A673 (cell line): ENCODE results near the gene STOML1. TPM values are rescaled to one million over a fixed set of nuclear protein-coding genes. Genes with fewer than 3 reads are reported as not detected.

Experiments used
- BruUV-seq: library from RNA; stranded (reverse); fragments of 400-500 nt; replicated peaks from 2 replicates; lab custom pipeline; 2021; lab: Mats Ljungman, UMichigan
- CTCF ChIA-PET: fragments of 300-600 bp; sonication (Branson Sonifier 250); formaldehyde crosslinking; loops from one replicate; lab custom pipeline; 2022; ENCODE audit warnings: antibody characterized with exemption; lab: Charles Lee
- POLR2A ChIA-PET: fragments of 300-600 bp; sonication (Branson Sonifier 250); formaldehyde crosslinking; loops from one replicate; lab custom pipeline; 2022; ENCODE audit warnings: antibody characterized with exemption; ENCODE audit not compliant: low non-redundant PET; lab: Charles Lee
- DNase-seq: peaks from one replicate; pipeline ENCODE4 v3.0.0-alpha.2; 2015; ENCODE audit warnings: low spot score
- H3K27ac ChIP-seq: fragments of 200-600 bp; sonication (generic); 2 replicates; pipeline ENCODE4 v1.5.1; 2016; ENCODE audit warnings: mixed run types, low read depth, mild to moderate bottlenecking, mixed read lengths, antibody characterized with exemption, low read length; ENCODE audit not compliant: poor library complexity, severe bottlenecking
- H3K27me3 ChIP-seq: fragments of 200-600 bp; sonication (generic); replicated peaks from 2 replicates; pipeline ENCODE4 v1.6.1; 2017; ENCODE audit warnings: mixed run types, low read depth, mild to moderate bottlenecking, mixed read lengths, antibody characterized with exemption, low read length; ENCODE audit not compliant: insufficient read depth, poor library complexity
- H3K36me3 ChIP-seq: fragments of 200-600 bp; sonication (generic); 2 replicates; pipeline ENCODE4 v1.6.1; 2016; ENCODE audit warnings: mixed run types, mild to moderate bottlenecking, mixed read lengths, antibody characterized with exemption, low read length; ENCODE audit not compliant: insufficient read depth, poor library complexity, severe bottlenecking
- H3K4me1 ChIP-seq: fragments of 200-600 bp; sonication (generic); 2 replicates; pipeline ENCODE4 v1.6.1; 2017; ENCODE audit warnings: mixed run types, mild to moderate bottlenecking, mixed read lengths, antibody characterized with exemption, low read length; ENCODE audit not compliant: insufficient read depth, poor library complexity, severe bottlenecking
- H3K4me3 ChIP-seq: fragments of 200-600 bp; sonication (generic); 2 replicates; pipeline ENCODE4 v1.5.1; 2016; ENCODE audit warnings: low read depth, mixed run types, mild to moderate bottlenecking, mixed read lengths, low read length; ENCODE audit not compliant: poor library complexity, severe bottlenecking
- H3K9me3 ChIP-seq: fragments of 200-600 bp; sonication (generic); 2 replicates; pipeline ENCODE4 v1.6.1; 2016; ENCODE audit warnings: mixed run types, low read depth, mild to moderate bottlenecking, mixed read lengths, antibody characterized with exemption, low read length; ENCODE audit not compliant: poor library complexity, severe bottlenecking
- EZH2 ChIP-seq: fragments of 200-600 bp; sonication (generic); IDR thresholded peaks from 2 replicates; pipeline ENCODE4 v1.6.1; 2017; ENCODE audit warnings: borderline replicate concordance, low read depth, mild to moderate bottlenecking, mixed read lengths, antibody characterized with exemption, low read length; ENCODE audit not compliant: poor library complexity, severe bottlenecking
- intact Hi-C: fragments of 100-400 bp; cut with micrococcal nuclease; formaldehyde crosslinking; loops from one replicate; pipeline ENCODE4 v1.10.0; 2022; ENCODE audit not compliant: unreplicated experiment
- total RNA-seq: library from RNA; stranded (reverse); gene quantifications from 2 replicates; pipeline ENCODE4 v1.2.3, GENCODE V29; 2021
- TF ChIP-seq, protein P1 (sequence below): fragments of 300-800, 200-600 bp; sonication (generic); conservative IDR thresholded peaks from 2 replicates; pipeline ENCODE4 v1.5.1; 2017; ENCODE audit warnings: low read depth, mild to moderate bottlenecking, antibody characterized with exemption, low read length, moderate library complexity, mixed read lengths

STOML1 gene
- total RNA-seq, 1 experiment from 2014 or later, result 7.3 TPM

DNA sequence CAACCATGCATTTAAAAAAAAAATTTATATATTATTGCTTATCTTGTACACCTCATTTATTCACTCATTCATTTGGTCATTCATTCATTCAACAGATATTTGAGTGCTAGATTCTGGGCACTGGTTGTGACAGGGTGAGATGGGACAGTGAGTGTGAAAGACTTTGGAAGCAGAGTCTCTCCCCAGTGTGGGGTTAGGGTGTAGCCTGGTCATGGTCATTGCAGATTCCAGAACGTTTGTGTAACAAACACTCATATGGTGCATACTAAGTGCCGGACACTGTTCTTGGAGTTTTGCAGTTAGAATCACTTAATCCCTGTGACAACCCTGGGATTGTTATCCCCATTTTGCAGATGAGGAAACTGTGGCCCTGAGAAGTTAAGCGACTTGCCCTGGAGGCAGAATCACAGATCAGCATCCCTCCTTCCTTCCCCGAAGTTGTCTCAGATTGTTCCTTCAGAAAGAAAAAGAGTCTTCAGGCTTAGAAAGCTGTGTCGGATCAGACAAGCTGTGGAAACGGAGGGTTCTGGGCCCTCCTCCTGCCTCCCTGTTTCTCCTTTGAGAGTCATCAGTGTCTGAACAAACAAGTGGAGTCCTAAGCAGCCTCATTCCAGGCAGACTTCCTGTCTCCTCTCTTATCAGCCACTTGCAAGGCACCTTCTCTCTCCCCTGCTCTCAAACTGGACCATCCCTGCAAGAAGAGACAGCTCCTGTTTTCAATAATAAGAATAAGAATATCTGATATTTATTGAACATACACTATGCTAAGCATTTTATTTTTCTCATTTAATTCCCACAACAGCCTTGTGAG is 59.5 kb downstream of the STOML1 start:
- TF ChIP-seq, protein P1, sequence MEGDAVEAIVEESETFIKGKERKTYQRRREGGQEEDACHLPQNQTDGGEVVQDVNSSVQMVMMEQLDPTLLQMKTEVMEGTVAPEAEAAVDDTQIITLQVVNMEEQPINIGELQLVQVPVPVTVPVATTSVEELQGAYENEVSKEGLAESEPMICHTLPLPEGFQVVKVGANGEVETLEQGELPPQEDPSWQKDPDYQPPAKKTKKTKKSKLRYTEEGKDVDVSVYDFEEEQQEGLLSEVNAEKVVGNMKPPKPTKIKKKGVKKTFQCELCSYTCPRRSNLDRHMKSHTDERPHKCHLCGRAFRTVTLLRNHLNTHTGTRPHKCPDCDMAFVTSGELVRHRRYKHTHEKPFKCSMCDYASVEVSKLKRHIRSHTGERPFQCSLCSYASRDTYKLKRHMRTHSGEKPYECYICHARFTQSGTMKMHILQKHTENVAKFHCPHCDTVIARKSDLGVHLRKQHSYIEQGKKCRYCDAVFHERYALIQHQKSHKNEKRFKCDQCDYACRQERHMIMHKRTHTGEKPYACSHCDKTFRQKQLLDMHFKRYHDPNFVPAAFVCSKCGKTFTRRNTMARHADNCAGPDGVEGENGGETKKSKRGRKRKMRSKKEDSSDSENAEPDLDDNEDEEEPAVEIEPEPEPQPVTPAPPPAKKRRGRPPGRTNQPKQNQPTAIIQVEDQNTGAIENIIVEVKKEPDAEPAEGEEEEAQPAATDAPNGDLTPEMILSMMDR, result no peak
- TF ChIP-seq EZH2, result no peak
- no TSS peak for BruUV-seq
- H3K9me3 ChIP-seq, result no peaks in the 10 kb centered on the region
- DNase-seq, result no peak
- ChIA-PET CTCF (no interaction called here), POLR2A (interaction anchor here (0.6 kb wide), 1 partner anchor 17 kb away, joined by 4 read pairs; no protein-coding TSS in a partner anchor)
- no peak overlapping the region for H3K27ac ChIP-seq
- H3K4me3 ChIP-seq, result no peak overlapping the region
- no peaks in the 10 kb centered on the region for H3K27me3 ChIP-seq
- peaks cover 15% of the 10 kb centered on the region for H3K36me3 ChIP-seq
- peaks cover 26% of the 10 kb centered on the region for H3K4me1 ChIP-seq
- intact Hi-C loops, result no loop called here

DNA sequence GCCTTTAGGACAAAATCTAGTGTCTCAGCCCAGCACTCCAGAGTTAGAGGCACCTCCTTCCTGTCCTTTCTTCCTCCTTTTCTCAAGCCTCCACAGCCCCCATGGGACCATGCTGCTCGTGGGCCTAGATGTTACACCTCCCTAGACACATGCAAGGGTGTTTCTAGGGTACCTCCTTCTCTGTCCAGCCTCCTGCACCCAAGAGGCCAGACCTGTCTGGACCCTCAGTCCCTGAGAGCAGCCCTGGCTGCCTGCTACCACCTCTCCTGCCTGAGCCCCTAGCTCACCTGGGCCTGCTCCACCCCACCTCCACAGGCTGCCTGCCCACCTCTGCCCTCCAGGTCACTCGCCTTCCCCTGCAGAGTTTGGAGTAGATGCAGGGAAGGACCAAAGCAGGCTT is 60.7 kb downstream of the STOML1 start:
- H3K36me3 ChIP-seq, result peaks cover 15% of the 10 kb centered on the region
- TF ChIP-seq, protein P1, result no peak
- TF ChIP-seq EZH2, result no peak
- no peak overlapping the region for H3K4me3 ChIP-seq
- BruUV-seq, result no TSS peak
- ChIA-PET CTCF (no interaction called here), POLR2A (no interaction called here)
- no peak overlapping the region for H3K27ac ChIP-seq
- intact Hi-C loops, result no loop called here
- no peak for DNase-seq
- H3K27me3 ChIP-seq, result no peaks in the 10 kb centered on the region
- H3K4me1 ChIP-seq, result peaks cover 20% of the 10 kb centered on the region
- H3K9me3 ChIP-seq, result no peaks in the 10 kb centered on the region

DNA sequence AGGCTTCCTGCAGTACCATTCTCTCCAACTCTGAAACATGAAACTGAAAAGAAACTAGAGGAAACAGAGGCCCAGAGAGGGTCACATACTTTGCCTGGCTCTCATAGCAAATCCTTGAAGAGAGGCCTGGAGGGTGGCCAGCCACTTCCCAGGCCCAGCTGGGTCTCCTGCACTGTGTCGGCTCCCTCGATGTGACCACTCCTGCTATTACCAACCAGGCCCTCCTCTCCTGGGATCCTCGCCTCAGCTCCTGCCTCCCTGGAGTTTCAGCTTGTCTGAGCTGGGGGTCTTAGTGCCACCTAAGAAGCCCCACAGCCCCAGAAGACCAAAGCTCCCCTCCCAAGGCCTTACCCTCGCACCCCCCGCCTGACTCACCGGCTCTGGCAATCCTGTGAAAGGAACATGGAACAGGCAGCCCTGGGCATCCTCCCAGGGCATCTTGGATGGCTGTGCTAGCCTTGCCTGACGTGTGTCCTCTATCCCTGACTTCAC is 61.3 kb downstream of the STOML1 start:
- DNase-seq, result no peak
- ChIA-PET POLR2A (no interaction called here), CTCF (no interaction called here)
- TF ChIP-seq EZH2, result no peak
- TF ChIP-seq, protein P1, result no peak
- Histone ChIP-seq H3K36me3 (peaks cover 15% of the 10 kb centered on the region), H3K4me1 (peaks cover 15% of the 10 kb centered on the region), H3K9me3 (no peaks in the 10 kb centered on the region), H3K27me3 (no peaks in the 10 kb centered on the region), H3K27ac (no peak overlapping the region), H3K4me3 (no peak overlapping the region)
- BruUV-seq, result no TSS peak
- intact Hi-C loops, result no loop called here
